Heart left ventricle (tissue), 13 donors: Measurements from ENCODE around the gene JCHAIN.
"Not testable (repeated sequence)": the region's sequence is repeated elsewhere in the genome, so short reads cannot be mapped to it uniquely, and the experiment has no call there.

Source experiments
- CTCF ChIP-seq, 12 donors: fragments of 200-600 bp; sonication (generic) in 4 of 12; IDR thresholded peaks; one replicate each; pipeline versions ENCODE4 v1.5.0 to v1.8.0; 2018 to 2022; ENCODE audit warnings: antibody characterized with exemption in 12 of 12, mild to moderate bottlenecking in 5 of 12
- POLR2A ChIP-seq, 2 donors: fragments of 450-650 bp; IDR thresholded peaks; one replicate each; pipeline ENCODE4 v1.6.1; 2017; ENCODE audit warnings: antibody characterized with exemption in 2 of 2, mild to moderate bottlenecking in 2 of 2, moderate library complexity in 2 of 2
- donor health status: ischemic (EF 13 %, LVEDD 7.1; RV severe dilation, severe dysfunction).
- donor health status: DM: no; HTN: yes; CAD: no.
- donor health status: DM: no; HTN: no; CAD: no.
- donor health status: ischemic (EF 25% LVEDD 6.9; RV normal size, moderate dysfunction).
- donor health status: ischemic (EF 25% LVEDD 5.7; RV mildly dilated, moderate dysfunction).
- donor health status: ischemic (EF 35%, LVEDD 5.7; RV mildly dilated, moderate dysfunction).
- donor health status: nonischemic (EF 11% LVEDD 7.7; RV severe dilation, severe dysfunction).
- donor health status: DM: yes; HTN: yes; CAD: no.
- donor health status: PGD.
- donor health status: ischemic (EF 29% LVEDD 5.4; RV normal size, mild dysfunction).
- donor health status: nonischemic (EF 23%, LVEDD 6.1; RV moderate dilation, normal function).

GRCh38 chr4:70694633-70695032, 28.3 kb upstream of the JCHAIN start:
- not testable (repeated sequence) for TF ChIP-seq CTCF, POLR2A (IDR thresholded peaks at IDR 0.05)
